ENCODE data around the gene CYB561A3.

CYB561A3 gene

GRCh38 chr11:61403658-61404057 lies 42.0 kb upstream of the CYB561A3 start:
- Mint-ChIP-seq H3K27me3 (ENCODE audit: low read depth) (no peaks in the 10 kb centered on the region), H3K4me1 (no peaks in the 10 kb centered on the region), H3K4me3 (no peak overlapping the region), H3K36me3 (ENCODE audit: low read depth) (peaks cover 76% of the 10 kb centered on the region), H3K27ac (no peak overlapping the region), H3K9me3 (no peaks in the 10 kb centered on the region)
- TF ChIP-seq CTCF (IDR thresholded peaks at IDR 0.05; ENCODE audit: unreplicated experiment in 3 of 3): no peak

GRCh38 chr11:61401573-61401972 lies 39.9 kb upstream of the CYB561A3 start:
- Mint-ChIP-seq H3K27ac (no peak overlapping the region), H3K27me3 (ENCODE audit: low read depth) (no peaks in the 10 kb centered on the region), H3K9me3 (no peaks in the 10 kb centered on the region), H3K4me1 (no peaks in the 10 kb centered on the region), H3K4me3 (no peak overlapping the region), H3K36me3 (ENCODE audit: low read depth) (peaks cover 75% of the 10 kb centered on the region)
- TF ChIP-seq CTCF (IDR thresholded peaks at IDR 0.05; ENCODE audit: unreplicated experiment in 3 of 3): no peak

GRCh38 chr11:61401173-61401572 lies 39.5 kb upstream of the CYB561A3 start:
- TF ChIP-seq CTCF (IDR thresholded peaks at IDR 0.05; ENCODE audit: unreplicated experiment in 3 of 3): no peak
- H3K4me1 Mint-ChIP-seq: no peaks in the 10 kb centered on the region
- peaks cover 73% of the 10 kb centered on the region for H3K36me3 Mint-ChIP-seq (ENCODE audit: low read depth)
- no peaks in the 10 kb centered on the region for H3K27me3 Mint-ChIP-seq (ENCODE audit: low read depth)
- H3K27ac Mint-ChIP-seq: peak overlapping the region in 1 of 3 experiments; percentile 40
- H3K9me3 Mint-ChIP-seq: no peaks in the 10 kb centered on the region
- no peak overlapping the region for H3K4me3 Mint-ChIP-seq

DNA sequence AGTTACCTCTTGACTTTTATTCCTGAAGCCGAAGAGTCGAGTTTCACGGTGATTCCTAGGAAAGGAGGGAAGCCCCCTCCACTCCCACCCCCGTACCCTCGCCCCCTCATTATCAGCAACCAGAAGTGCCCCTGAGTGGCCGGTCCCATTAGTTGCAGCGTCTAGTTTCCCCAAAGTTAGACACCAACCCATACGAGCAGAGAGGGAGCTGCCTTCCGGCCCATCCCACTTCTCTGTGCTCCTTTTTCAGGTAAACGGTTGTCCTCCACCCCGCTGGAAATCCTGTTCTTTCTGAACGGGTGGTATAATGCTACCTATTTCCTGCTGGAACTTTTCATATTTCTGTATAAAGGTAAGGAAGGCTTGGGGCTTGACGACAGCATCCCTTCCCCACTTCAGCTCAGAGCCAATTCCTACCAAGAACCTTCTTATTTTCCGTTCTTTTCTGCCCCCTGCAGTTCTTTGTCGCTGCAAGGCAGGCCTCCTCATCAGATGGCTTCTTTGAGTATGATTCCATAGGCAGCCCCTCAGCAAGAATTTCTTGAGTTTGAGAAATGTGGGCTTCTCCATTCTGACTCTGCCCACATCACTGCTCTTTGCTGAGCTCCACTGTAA lies 31.4 kb upstream of the CYB561A3 start:
- peak overlapping the region; percentile 93 to 96 (median 96) for H3K4me3 Mint-ChIP-seq
- peaks cover 4% of the 10 kb centered on the region for H3K9me3 Mint-ChIP-seq
- H3K27ac Mint-ChIP-seq: peak overlapping the region; percentile 82 to 94 (median 92)
- H3K27me3 Mint-ChIP-seq (ENCODE audit: low read depth): no peaks in the 10 kb centered on the region
- peaks cover 21% of the 10 kb centered on the region for H3K4me1 Mint-ChIP-seq
- TF ChIP-seq CTCF (IDR thresholded peaks at IDR 0.05; ENCODE audit: unreplicated experiment in 3 of 3): peak in 2 of 3 experiments; percentile 8 to 30
- peaks cover 38% of the 10 kb centered on the region for H3K36me3 Mint-ChIP-seq (ENCODE audit: low read depth)

DNA sequence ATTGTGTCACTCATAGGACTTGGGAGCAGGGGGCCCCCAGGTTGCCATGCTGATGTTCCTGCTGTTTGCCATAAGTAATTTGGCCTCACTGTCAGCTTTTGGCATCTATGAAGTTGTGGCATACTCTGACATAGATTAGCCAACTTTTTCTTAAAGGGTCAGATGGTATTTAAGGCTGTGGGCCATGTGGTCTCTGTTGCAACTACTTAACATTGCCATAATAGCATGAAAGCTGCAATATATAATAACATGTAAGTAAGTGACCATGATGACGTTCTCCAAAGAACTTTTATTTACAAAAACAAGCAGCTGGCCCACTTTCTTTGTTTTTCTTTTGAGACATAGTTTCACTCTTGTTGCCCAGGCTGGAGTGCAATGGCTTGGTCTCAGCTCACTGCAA lies 28.5 kb upstream of the CYB561A3 start:
- no peak for TF ChIP-seq CTCF (IDR thresholded peaks at IDR 0.05; ENCODE audit: unreplicated experiment in 3 of 3)
- H3K4me1 Mint-ChIP-seq: peaks cover 21% of the 10 kb centered on the region
- H3K27ac Mint-ChIP-seq: no peak overlapping the region

More for the DNA sequence above, 28.5 kb upstream of the CYB561A3 start:
- Mint-ChIP-seq H3K4me3 (peak overlapping the region; percentile 13 to 64 (median 64)), H3K36me3 (ENCODE audit: low read depth) (peaks cover 15% of the 10 kb centered on the region), H3K9me3 (peaks cover 4% of the 10 kb centered on the region), H3K27me3 (ENCODE audit: low read depth) (no peaks in the 10 kb centered on the region)
